Hematopoietic multipotent progenitor cell treated with erythropoietin and hydrocortisone succinate and interleukin-3 and kit ligand, for 8 days (in vitro differentiated cells): ENCODE results near the gene CRK.
A peak's percentile ranks its signal among the peaks of the same experiment; 100 is the strongest.

Experiments used
- DNase-seq: peaks from one replicate; pipeline ENCODE4 v3.0.0-alpha.2; 2015

CRK gene

GRCh38 chr17:1455797-1456599, at the start of gene CRK:
TSS of gene CRK (minus strand) at chr17:1456232. CDS start at chr17:1456117, 115 bp downstream.
- peak; percentile 95 for DNase-seq

DNA sequence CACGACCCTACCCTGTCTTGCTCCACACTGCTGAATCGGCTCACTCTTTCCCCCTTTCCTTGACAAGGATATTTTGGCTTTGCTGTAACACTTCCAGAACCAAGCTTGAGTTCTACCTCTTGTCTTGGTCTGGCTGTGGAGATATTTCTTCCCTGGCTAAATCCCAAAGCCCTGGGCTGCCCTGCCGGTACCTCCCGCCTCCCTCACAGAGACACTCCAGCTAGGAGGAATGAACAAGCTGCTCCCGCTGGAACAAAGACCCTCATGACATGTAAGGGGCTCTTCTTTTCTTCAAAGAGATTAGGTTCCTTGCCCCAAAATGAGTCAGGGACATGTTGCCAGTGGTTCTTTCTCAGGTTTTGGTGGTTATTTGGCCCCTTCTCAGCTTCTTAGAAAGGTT, 49.6 kb upstream of the CRK start:
- no peak for DNase-seq

- no peak for DNase-seq
Observed at GRCh38 chr17:1504866-1505265, 48.8 kb upstream of the CRK start.

GRCh38 chr17:1503699-1504098, 47.7 kb upstream of the CRK start:
- DNase-seq: no peak

GRCh38 chr17:1498869-1499268, 42.8 kb upstream of the CRK start:
- DNase-seq: no peak

GRCh38 chr17:1498233-1498632, 42.2 kb upstream of the CRK start:
- no peak for DNase-seq

DNA sequence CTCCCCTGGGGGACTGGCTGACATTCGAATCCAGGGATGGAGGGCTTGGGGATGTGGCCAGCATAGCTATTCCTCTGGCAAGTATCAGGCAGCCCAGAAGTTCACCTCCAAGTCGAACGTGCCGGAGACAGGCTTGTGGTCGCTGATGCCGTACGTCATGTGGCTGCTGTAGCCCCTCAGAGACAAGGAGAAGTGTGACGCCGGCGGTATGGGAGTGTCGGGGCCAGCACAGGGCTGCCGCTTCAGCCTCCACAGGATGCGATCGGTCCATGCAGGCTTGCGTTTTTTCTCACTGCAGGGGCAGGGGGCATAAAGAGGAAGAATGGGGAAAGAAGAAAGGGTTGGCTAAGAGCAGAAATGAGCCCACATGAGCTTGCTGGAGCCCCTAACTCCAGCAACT, 41.8 kb upstream of the CRK start:
- DNase-seq: no peak

- no peak for DNase-seq
Observed at GRCh38 chr17:1496869-1497268, 40.8 kb upstream of the CRK start.

GRCh38 chr17:1495265-1495989, 39.4 kb upstream of the CRK start:
- no peak for DNase-seq

DNA sequence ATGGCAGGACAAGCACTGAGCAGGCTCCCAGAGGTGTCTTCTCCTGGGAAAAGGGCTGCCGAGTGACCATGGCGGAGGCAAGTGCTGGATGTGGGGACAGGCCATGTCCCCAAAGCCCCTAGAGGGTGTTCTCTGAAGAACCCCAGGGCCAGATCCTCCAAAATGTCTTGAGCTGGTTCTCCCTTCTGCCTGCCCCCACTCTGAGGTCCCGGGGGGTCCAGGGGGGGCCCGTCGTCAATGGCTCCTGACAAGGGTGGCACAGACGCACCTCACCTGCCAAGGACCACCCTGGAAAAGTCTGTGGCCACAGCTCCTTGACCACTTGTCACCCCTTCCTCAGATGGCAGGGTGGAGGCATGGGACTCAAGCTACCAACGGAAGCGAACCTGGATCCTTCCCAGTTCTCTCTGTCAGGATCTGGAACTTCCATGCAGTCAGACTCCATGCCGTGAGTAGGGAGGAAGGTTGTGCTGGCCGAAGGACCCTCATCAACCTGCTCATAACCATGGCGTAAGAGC, 38.8 kb upstream of the CRK start:
- DNase-seq: no peak

DNA sequence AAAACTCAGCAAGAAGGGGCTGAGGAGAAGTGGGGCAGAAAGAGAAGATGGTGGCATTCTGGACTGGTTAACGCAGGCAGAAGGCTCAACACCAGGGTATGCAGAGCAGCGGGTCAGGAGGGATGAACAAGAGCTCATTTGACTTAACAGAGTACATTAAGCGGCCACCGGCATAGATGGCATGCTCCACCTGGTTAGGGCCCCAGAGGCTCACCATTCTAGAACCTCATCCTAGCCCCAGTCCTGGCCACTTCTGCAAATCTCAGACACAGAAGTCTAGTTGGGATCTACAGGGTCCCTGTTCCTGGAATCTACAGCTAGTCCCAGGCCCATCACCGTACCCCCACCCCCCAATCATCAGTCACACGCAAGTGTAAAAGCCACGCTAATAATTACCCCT, 38.2 kb upstream of the CRK start:
- DNase-seq: no peak

GRCh38 chr17:1493291-1493980, 37.4 kb upstream of the CRK start:
- DNase-seq: no peak

DNA sequence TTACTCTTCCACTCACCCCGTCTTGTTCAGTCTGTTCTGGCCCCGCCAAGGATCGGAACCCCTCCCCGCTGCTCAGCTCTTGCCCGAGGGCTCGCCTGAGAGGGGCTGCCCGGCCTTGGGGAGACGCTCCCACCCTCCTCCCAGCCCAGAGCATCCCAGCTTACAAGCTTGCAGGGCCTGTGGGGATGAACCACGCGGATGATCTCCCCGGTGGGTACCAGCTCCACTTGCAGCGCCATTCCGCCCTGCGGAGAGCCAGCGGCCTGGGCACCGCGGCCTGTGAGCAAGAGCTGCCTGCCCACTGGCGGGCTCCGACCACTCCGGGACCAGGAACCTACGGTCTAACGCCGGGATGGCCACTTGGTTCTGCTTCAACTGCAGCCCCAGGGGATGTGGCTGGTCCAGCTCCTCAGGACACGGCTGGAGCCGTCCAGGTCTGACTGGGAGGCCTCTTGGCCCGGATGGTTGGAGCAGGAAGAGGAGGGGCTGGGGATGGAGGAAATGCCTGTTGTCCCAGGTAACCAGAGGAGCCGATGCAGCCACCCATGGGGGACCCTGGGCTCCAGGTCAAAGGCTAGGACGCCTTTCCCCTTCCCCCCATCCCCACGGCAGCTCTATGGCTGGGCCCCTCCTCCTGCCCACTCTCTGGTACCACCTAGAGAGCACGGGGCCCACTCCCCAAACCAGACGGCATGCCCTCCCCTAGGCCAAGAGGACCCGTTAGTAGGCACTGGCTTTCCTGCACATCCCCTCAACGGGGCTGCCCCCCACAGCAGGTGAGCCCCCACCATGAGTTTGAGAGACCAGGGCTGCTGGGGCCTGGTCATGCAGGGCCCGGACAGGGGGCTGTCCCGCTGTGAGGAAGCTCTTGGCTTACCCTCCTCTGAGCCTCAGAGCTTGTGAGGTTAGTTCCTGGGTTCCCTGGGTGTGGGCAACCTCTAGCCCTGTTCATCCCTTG, 36.5 kb upstream of the CRK start, which contains the start of gene MYO1C:
TSS of gene MYO1C (minus strand) at position 438 of the 958 bp plus-strand sequence. CDS start at position 239, 199 bp downstream.
- DNase-seq: no peak

DNA sequence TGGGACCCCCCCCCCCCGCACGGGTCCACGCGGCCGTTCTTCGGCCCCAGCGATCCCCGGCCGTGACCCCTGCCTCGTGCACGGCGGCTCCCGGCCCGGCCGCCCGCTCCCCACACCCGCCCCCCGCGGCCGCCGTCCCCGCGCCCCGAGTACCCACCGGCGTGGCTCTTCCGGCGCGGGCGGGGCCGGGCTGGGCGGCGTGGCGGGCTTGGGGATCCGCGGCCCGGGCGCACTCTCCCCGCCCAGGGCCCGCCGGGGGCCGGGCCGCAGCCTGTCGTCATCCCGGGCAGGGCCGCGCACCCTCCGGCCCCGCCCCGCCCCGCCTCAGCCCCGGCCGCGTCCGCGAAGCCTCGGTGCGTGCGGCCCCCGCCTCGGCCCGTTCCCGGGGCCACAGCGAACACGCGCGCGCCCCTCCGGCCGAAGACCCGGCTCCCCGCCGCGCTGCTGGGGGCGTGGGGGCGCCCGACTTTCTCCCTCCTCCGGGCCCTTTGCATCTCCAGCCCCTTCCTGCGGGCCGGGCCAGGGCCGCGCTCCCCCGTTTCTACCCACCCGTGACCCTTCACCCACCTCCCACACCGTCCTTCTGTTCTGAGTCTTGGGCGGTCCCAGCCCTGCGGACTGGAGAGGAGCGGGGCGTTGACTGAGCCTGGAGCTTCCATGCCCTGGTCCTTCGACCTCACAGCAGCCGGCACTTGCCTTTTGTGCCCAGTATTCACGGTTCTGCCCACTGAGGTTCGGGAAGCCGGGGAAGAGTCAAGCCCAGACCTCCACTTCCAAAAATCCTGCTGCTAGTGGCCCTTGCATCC, 35.6 kb upstream of the CRK start:
- DNase-seq: peak; percentile 43

DNA sequence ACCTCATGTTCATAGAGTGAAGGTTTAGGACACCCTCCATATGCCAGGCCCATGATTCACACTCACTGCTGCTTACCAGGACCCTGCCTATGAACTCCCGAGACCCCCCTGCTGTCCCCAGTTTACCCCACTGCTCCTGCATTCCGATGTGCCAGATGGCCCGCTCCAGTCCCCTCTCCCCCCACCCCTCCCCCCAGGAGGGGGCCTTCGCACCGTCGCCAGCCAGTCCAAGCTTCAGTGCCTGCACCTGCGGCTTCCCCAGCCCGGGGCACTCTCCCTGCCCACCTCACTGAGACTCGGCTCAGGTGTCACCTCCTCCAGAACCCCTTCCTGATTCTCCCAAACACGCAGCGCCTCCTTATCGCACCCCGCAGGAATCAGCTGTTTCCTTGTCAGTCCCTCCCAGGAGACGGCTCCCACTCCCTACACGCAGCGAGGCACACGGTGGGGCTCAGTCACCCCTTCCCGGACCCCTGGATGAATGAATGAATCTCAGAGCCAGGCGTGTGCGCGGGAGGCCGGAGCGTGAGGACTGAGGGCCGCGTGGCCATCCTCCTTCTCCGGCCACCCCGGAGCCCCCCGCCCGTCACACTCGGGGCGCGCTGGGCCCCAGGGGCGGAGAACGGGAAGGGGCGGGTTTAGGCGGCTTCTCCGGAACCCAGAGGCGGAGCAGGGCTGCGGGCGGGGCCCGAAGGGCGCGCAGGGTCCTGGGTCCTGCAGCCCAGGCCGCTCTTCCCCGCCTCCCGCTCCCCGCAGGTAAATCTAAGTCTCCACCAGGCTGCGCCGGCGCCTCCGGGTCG, 34.8 kb upstream of the CRK start:
- DNase-seq: peak; percentile 72

- DNase-seq: no peak
Observed at GRCh38 chr17:1488826-1489270, 32.8 kb upstream of the CRK start.

- peak; percentile 56 for DNase-seq
Observed at GRCh38 chr17:1487939-1488825, 32.1 kb upstream of the CRK start.

DNA sequence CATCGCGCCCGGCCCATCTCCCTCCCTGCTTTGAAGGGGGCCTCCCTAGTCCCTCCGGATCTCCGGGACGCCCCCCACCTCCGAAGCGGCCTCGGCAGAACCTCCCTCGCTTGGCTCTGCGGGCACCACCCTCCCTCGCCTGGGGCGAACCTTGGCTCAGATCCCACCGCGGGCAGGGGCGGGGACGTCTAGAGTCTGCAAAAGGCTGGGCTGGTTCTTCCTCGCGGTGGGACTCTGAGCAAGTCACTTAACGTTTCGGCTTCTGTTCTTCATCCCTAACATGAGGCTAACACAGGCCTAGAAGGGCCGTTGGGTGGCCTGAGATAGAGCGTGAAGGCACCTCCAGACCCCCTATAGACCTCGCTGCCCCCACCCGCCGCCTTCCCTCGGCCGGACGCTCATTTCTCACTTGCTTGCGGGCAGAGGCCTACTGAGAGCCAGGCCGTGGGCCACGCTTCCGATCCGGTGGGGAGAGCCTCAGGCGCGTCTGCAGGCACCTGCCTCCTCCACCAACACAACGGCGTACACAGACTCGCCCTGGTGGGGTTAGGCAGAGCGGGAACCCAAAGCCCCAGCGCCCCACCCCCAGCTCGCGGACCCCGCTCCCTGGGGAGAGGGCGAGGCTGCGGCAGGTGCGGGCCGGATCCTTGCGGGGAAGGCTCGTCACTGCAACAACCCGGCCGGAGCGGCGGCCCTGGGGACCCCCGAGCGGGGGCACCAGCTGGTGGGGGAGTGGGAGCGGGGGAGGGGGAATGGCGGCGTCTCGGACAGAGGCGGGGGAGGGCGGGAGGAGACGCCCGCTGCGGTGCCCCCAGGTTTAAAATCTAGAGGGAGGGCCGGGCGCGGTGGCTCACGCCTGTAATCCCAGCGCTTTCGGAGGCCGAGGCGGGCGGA, 31.0 kb upstream of the CRK start:
- peak; percentile 93 for DNase-seq
